ENCODE data around the gene DCLK1. TPM values are rescaled to one million over a fixed set of nuclear protein-coding genes. Genes with fewer than 3 reads are reported as not detected.

DCLK1 gene
- total and polyA plus RNA-seq, 9 donors = 42.0 to 109 (median 87.9) TPM

DNA sequence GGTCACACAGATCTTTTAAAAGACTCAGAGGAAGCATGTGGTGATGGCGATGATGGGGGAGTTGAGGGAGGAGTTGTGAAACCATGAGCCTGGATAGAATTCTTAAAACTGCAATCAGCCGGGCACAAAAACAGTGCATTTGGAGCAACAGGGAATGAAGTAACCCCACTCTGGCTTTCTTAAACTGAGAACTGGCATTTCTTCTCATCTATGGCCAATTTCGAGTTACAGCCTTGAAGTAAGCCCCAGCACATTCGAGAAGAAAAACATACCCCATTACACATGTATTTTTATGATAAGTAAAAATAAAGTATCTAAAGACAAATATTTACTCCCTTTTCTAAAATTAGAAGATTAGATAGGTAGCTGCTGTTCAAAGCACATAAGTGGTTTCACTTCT, 70.1 kb downstream of the DCLK1 start:
- peaks cover 2% of the 10 kb centered on the region for H3K4me1 ChIP-seq (ENCODE audit: control insufficient read depth, insufficient read depth, low read length)
- DNase-seq = no peak
- no peaks in the 10 kb centered on the region for H3K9me3 ChIP-seq (replicated peaks; ENCODE audit: control insufficient read depth, low read depth, low read length)
- H3K36me3 ChIP-seq (ENCODE audit: control insufficient read depth, insufficient read depth, low read length) = no peaks in the 10 kb centered on the region
- no peak overlapping the region for H3K27ac ChIP-seq (ENCODE audit: low read length)
- no peak overlapping the region for H3K4me3 ChIP-seq (ENCODE audit: low read length)
- H3K27me3 ChIP-seq (ENCODE audit: control insufficient read depth, insufficient read depth, low read length) = no peaks in the 10 kb centered on the region
- no CpG with 5 or more reads among the region's 4 CpGs for WGBS (ENCODE audit: insufficient coverage)

DNA sequence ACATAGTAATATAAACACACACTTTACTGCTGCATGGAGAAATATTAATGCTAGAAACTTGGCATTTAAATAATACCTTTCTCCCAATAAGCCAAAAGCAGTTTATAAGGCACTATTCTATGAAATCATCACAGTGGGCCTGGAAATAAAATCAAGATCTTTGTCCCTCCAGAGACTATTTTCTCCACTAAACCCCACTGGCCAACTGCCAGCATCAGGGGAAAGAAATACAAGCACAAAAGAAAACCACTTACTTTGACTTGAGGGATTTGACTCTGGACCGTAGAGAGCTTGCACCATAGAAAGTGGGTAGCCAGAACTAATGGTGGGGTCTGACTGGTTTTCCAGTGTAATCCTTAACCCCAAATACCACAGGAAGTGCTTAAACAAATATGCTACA, 71.9 kb downstream of the DCLK1 start:
- Histone ChIP-seq H3K9me3 (replicated peaks; ENCODE audit: control insufficient read depth, low read depth, low read length) (no peaks in the 10 kb centered on the region), H3K27ac (ENCODE audit: low read length) (peak overlapping the region; percentile 59), H3K27me3 (ENCODE audit: control insufficient read depth, insufficient read depth, low read length) (no peaks in the 10 kb centered on the region), H3K36me3 (ENCODE audit: control insufficient read depth, insufficient read depth, low read length) (no peaks in the 10 kb centered on the region), H3K4me3 (ENCODE audit: low read length) (no peak overlapping the region), H3K4me1 (ENCODE audit: control insufficient read depth, insufficient read depth, low read length) (peaks cover 2% of the 10 kb centered on the region)
- DNase-seq = peak; percentile 87
- WGBS (ENCODE audit: insufficient coverage) = no CpG with 5 or more reads among the region's 1 CpG

DNA sequence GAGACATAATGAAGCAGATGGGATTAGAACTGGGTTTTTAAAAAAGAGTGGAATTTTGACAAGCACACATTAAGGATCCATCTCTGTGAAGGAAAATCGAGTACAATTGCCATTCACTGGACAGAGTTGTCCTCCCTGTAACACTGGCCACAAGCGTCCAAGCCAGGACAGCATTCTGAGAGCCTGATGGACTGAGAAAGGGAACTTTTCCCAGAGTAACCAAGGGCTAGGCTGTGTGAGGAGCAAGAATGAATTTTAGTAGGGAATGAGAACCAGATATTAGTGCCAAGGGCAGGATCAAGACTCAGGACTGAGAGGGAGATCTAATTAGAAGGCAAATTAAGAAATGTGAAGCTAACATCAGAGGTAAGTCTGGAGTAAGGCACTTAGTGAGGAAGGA, 73.1 kb downstream of the DCLK1 start:
- no peak overlapping the region for H3K4me3 ChIP-seq (ENCODE audit: low read length)
- no peak for DNase-seq

DNA sequence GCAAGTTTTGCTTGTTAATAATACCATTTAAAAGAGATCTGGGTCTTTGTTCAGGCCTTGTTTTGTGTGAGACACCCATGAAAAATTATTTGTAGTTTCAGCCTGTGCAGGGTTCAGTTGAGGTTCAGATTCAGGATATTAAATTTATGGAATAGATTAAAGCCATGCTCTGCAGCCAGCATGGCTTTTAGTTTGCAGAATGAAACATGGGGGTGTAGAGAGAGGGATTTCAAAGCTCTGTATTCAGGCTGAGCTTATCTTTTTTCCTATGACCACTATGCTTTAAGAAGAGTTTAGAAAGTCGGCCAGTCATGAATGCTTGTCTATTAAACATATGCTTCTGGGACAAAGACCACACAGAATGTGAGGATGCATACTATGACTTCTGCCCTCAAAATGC, 73.6 kb downstream of the DCLK1 start:
- Histone ChIP-seq H3K27me3 (ENCODE audit: control insufficient read depth, insufficient read depth, low read length) (no peaks in the 10 kb centered on the region), H3K9me3 (replicated peaks; ENCODE audit: control insufficient read depth, low read depth, low read length) (no peaks in the 10 kb centered on the region), H3K36me3 (ENCODE audit: control insufficient read depth, insufficient read depth, low read length) (no peaks in the 10 kb centered on the region), H3K4me1 (ENCODE audit: control insufficient read depth, insufficient read depth, low read length) (peaks cover 2% of the 10 kb centered on the region), H3K4me3 (ENCODE audit: low read length) (no peak overlapping the region), H3K27ac (ENCODE audit: low read length) (no peak overlapping the region)
- DNase-seq = peak; percentile 44
- no CpG with 5 or more reads among the region's 1 CpG for WGBS (ENCODE audit: insufficient coverage)

More for the DNA sequence above, 73.1 kb downstream of the DCLK1 start:
- 67% methylated on average over 2 of the region's 2 CpGs for WGBS (ENCODE audit: insufficient coverage)
- peaks cover 2% of the 10 kb centered on the region for H3K4me1 ChIP-seq (ENCODE audit: control insufficient read depth, insufficient read depth, low read length)
- H3K27me3 ChIP-seq (ENCODE audit: control insufficient read depth, insufficient read depth, low read length) = no peaks in the 10 kb centered on the region
- no peak overlapping the region for H3K27ac ChIP-seq (ENCODE audit: low read length)
- no peaks in the 10 kb centered on the region for H3K9me3 ChIP-seq (replicated peaks; ENCODE audit: control insufficient read depth, low read depth, low read length)
- H3K36me3 ChIP-seq (ENCODE audit: control insufficient read depth, insufficient read depth, low read length) = no peaks in the 10 kb centered on the region

DNA sequence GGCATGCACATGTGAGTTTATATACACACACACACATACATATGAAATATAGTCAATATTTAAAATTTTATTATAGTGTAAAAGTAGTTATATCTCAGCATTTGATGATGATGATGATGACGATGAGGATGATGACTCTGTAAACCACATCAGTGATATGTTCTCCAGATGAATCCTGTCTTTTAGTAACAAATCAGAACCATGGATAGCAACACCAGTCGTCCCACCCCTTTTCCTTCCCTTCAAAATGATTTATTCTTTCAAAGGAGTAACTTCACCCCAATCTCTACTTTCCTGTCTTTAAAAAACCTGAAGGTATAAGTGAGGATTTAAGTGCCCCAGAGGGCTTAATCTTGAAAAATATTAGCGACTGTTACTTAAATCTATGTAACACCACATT, 74.1 kb downstream of the DCLK1 start:
- WGBS (ENCODE audit: insufficient coverage) = no CpG with 5 or more reads among the region's 3 CpGs
- Histone ChIP-seq H3K27ac (ENCODE audit: low read length) (no peak overlapping the region), H3K36me3 (ENCODE audit: control insufficient read depth, insufficient read depth, low read length) (no peaks in the 10 kb centered on the region), H3K27me3 (ENCODE audit: control insufficient read depth, insufficient read depth, low read length) (no peaks in the 10 kb centered on the region), H3K4me1 (ENCODE audit: control insufficient read depth, insufficient read depth, low read length) (peaks cover 2% of the 10 kb centered on the region), H3K9me3 (replicated peaks; ENCODE audit: control insufficient read depth, low read depth, low read length) (no peaks in the 10 kb centered on the region), H3K4me3 (ENCODE audit: low read length) (no peak overlapping the region)
- DNase-seq = peak; percentile 65

DNA sequence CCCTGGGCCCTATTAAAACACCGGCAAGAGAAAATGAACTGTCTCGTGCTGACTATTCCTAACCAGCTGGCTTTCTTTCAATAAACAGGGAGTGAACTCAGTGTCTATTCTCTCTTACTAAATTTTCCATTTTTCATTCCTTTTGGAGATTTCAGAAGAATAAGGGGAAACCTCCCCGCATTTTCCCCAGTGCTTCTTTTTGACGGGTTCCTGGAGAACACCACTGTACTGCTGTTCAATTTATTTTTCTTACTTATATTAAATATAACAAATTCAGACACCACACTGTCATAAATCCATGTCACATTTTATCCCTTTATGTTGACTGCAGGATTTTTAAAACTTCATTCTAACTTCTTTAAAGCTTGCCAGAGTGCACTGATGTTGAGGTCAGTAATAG, 75.8 kb downstream of the DCLK1 start:
- WGBS (ENCODE audit: insufficient coverage) = no CpG with 5 or more reads among the region's 4 CpGs
- no peaks in the 10 kb centered on the region for H3K36me3 ChIP-seq (ENCODE audit: control insufficient read depth, insufficient read depth, low read length)
- DNase-seq = peak; percentile 80
- no peaks in the 10 kb centered on the region for H3K9me3 ChIP-seq (replicated peaks; ENCODE audit: control insufficient read depth, low read depth, low read length)
- H3K4me1 ChIP-seq (ENCODE audit: control insufficient read depth, insufficient read depth, low read length) = no peaks in the 10 kb centered on the region
- H3K27ac ChIP-seq (ENCODE audit: low read length) = no peak overlapping the region
- no peak overlapping the region for H3K4me3 ChIP-seq (ENCODE audit: low read length)
- H3K27me3 ChIP-seq (ENCODE audit: control insufficient read depth, insufficient read depth, low read length) = no peaks in the 10 kb centered on the region

DNA sequence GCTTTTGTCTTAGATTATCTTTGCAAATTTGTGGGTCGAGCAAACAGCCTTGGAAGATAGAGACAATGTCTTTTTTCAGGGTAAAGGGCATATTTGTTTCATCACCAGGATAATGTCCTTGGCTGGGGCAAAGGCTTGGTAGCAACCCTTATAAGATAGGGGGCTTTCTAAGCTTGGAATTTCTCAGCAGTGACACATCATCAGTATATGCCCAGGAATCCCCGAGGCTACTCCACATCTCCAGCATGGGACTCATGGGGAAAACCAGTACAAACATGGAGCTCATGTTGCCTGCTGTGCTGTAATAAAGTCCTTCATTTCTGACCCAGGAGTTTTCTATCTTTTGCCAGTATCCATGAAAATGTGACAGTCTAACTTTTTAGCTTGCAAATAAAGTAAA, 77.1 kb downstream of the DCLK1 start:
- Histone ChIP-seq H3K4me1 (ENCODE audit: control insufficient read depth, insufficient read depth, low read length) (no peaks in the 10 kb centered on the region), H3K9me3 (replicated peaks; ENCODE audit: control insufficient read depth, low read depth, low read length) (no peaks in the 10 kb centered on the region), H3K27me3 (ENCODE audit: control insufficient read depth, insufficient read depth, low read length) (no peaks in the 10 kb centered on the region), H3K27ac (ENCODE audit: low read length) (no peak overlapping the region), H3K4me3 (ENCODE audit: low read length) (no peak overlapping the region), H3K36me3 (ENCODE audit: control insufficient read depth, insufficient read depth, low read length) (no peaks in the 10 kb centered on the region)
- 60% methylated on average over 1 of the region's 2 CpGs for WGBS (ENCODE audit: insufficient coverage)
- no peak for DNase-seq

DNA sequence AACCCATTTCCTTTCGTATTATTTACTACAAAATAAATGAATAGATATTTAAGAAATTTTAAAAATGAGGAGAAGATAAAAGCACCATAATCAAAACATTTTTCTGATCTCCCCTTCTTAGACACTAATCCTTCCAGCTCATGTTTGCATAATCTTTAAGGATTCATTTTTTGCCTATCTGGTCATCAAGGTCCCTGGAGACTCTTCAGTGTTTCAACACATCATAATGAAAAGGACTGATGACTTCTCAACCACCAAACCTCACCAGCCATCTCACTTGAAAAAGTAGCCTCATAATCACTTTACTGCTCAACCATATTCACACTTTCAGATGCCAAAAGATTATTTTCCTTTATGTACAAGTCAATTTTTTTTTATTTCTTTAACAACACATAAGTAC, 80.1 kb downstream of the DCLK1 start:
- DNase-seq = no peak
- Histone ChIP-seq H3K4me3 (ENCODE audit: low read length) (no peak overlapping the region), H3K27ac (ENCODE audit: low read length) (no peak overlapping the region), H3K27me3 (ENCODE audit: control insufficient read depth, insufficient read depth, low read length) (no peaks in the 10 kb centered on the region), H3K9me3 (replicated peaks; ENCODE audit: control insufficient read depth, low read depth, low read length) (no peaks in the 10 kb centered on the region), H3K4me1 (ENCODE audit: control insufficient read depth, insufficient read depth, low read length) (no peaks in the 10 kb centered on the region), H3K36me3 (ENCODE audit: control insufficient read depth, insufficient read depth, low read length) (no peaks in the 10 kb centered on the region)
- no CpG with 5 or more reads among the region's 1 CpG for whole genome bisulfite sequencing (ENCODE audit: insufficient coverage)

DNA sequence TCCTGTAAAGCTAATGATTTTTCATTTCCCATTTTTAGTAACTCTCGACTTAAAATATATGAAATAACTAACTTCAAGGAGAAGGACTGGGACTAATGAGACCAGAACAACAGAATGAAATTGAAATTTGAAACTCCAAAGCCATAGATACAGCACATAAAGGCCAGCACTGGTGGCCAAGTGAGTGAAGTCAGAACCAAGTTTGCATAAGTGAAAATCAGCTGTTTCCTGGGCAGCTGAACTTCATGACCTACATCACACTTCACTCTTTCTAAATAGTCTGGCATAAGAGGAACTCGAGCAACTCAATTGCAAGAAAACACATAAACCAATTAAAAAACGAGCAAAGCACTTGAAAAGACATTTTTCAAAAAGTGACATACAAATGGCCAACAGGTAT, 84.5 kb downstream of the DCLK1 start:
- no peaks in the 10 kb centered on the region for H3K9me3 ChIP-seq (replicated peaks; ENCODE audit: control insufficient read depth, low read depth, low read length)
- no peaks in the 10 kb centered on the region for H3K4me1 ChIP-seq (ENCODE audit: control insufficient read depth, insufficient read depth, low read length)
- H3K36me3 ChIP-seq (ENCODE audit: control insufficient read depth, insufficient read depth, low read length) = no peaks in the 10 kb centered on the region
- H3K27me3 ChIP-seq (ENCODE audit: control insufficient read depth, insufficient read depth, low read length) = no peaks in the 10 kb centered on the region
- no peak overlapping the region for H3K4me3 ChIP-seq (ENCODE audit: low read length)
- WGBS (ENCODE audit: insufficient coverage) = no CpG with 5 or more reads among the region's 3 CpGs
- no peak overlapping the region for H3K27ac ChIP-seq (ENCODE audit: low read length)
- no peak for DNase-seq

DNA sequence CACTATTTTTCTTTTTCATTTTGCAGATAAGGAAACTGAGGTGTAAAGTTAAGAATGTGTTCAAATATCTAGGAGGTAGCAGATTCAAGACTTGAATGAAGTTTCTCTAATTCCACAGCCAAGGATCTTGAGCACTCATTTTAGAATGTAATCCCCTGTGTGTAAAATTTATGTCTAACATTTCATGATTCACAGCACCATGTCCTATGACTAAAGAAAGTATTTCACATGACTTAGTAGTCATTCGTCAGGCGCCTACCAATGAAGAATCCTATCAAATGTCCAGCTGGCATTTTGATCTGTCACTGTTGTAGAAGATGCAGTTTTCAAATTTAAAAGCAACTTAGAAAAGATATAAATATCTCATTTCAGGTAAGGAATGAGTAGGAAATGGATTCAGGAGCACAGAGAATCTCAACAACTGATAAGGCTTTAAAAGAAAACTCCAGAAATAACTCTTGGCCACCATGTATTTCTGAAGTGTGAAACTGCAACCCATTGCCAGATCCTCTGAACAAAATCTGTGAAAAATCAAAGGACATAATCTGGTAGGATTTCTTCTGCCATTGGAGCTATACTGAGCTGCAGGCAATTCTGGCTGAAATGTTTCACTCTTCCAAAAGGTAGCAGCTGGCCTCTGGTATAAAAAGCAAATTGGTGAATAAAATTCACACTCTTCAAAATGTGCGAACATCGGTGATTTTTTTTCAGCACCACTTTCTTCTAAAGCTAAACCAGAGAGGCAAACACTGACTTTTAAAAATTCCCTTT, 92.2 kb downstream of the DCLK1 start:
- H3K36me3 ChIP-seq (ENCODE audit: control insufficient read depth, insufficient read depth, low read length) = no peaks in the 10 kb centered on the region
- no peak for DNase-seq
- no peaks in the 10 kb centered on the region for H3K4me1 ChIP-seq (ENCODE audit: control insufficient read depth, insufficient read depth, low read length)
- no peak overlapping the region for H3K4me3 ChIP-seq (ENCODE audit: low read length)
- H3K27me3 ChIP-seq (ENCODE audit: control insufficient read depth, insufficient read depth, low read length) = no peaks in the 10 kb centered on the region
- no peaks in the 10 kb centered on the region for H3K9me3 ChIP-seq (replicated peaks; ENCODE audit: control insufficient read depth, low read depth, low read length)
- no peak overlapping the region for H3K27ac ChIP-seq (ENCODE audit: low read length)
- no CpG with 5 or more reads among the region's 4 CpGs for whole genome bisulfite sequencing (ENCODE audit: insufficient coverage)

DNA sequence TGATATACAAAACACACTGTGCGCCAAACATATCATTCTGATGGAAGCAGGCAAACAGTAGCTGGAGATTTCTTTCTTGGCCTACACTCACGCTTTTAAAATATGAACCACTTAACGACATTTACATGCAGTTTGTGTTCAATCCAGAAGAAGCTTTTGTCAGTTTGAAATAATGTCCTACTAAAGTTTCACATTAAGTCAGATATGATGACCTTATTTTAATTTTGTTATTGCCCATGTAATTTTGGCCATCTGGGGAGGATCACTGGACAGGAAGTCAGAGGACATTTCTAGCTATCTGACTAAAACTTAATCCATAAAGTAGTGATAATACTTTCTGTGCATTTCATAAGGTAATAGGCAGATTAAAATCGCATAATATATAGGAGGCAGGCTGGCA, 98.1 kb downstream of the DCLK1 start:
- Histone ChIP-seq H3K27ac (ENCODE audit: low read length) (no peak overlapping the region), H3K4me3 (ENCODE audit: low read length) (no peak overlapping the region), H3K36me3 (ENCODE audit: control insufficient read depth, insufficient read depth, low read length) (no peaks in the 10 kb centered on the region), H3K4me1 (ENCODE audit: control insufficient read depth, insufficient read depth, low read length) (peaks cover 7% of the 10 kb centered on the region), H3K27me3 (ENCODE audit: control insufficient read depth, insufficient read depth, low read length) (no peaks in the 10 kb centered on the region), H3K9me3 (replicated peaks; ENCODE audit: control insufficient read depth, low read depth, low read length) (no peaks in the 10 kb centered on the region)
- peak; percentile 17 for DNase-seq
- WGBS (ENCODE audit: insufficient coverage) = no CpG with 5 or more reads among the region's 4 CpGs
